ENCODE results near the gene MYCBPAP.

DNA sequence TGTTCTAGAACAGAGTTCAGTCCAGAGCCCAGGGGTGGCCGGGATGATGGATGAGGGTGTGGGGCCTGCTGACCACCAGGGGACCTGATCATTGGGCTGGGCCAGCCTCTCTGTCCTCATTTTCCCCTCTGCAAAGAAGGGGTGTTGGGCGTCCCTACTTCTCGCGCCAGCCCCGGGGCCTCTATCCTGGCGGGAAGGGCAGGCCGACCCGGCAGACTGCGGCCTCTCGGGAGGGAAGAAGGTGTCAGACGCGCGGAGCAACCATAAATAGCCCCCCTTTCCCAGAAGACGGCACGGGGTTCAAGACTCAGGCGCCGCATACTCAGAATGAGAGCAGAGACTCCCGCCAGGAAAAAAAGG is 50.3 kb downstream of the MYCBPAP start:
- TF ChIP-seq, protein P1, sequence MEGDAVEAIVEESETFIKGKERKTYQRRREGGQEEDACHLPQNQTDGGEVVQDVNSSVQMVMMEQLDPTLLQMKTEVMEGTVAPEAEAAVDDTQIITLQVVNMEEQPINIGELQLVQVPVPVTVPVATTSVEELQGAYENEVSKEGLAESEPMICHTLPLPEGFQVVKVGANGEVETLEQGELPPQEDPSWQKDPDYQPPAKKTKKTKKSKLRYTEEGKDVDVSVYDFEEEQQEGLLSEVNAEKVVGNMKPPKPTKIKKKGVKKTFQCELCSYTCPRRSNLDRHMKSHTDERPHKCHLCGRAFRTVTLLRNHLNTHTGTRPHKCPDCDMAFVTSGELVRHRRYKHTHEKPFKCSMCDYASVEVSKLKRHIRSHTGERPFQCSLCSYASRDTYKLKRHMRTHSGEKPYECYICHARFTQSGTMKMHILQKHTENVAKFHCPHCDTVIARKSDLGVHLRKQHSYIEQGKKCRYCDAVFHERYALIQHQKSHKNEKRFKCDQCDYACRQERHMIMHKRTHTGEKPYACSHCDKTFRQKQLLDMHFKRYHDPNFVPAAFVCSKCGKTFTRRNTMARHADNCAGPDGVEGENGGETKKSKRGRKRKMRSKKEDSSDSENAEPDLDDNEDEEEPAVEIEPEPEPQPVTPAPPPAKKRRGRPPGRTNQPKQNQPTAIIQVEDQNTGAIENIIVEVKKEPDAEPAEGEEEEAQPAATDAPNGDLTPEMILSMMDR (IDR thresholded peaks at IDR 0.05; ENCODE audit: low read depth, low read length) = no peak
- TF ChIP-seq EZH2phosphoT487 (IDR thresholded peaks at IDR 0.05; ENCODE audit: low read depth) = no peak
